ENCODE data around the gene C16orf90.

DNA sequence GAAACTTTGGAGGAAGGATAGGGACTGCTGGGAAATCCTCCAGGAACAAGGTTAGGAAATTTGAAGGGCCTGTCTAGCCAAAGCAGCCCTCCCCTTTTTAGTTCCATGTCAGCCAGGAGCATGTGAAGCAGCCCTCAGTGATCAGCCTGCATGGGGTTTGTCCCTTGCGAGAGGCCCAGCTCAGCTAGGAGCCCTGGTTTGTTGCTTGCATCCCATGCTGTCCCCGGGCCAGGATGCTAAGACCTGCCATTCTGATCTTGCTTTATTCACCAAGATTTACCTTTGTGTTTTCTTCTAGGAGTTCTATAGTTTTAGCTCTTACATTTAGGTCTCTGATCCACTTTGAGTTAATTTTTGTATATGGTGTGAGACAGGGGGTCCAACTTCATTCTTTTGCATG, 33.1 kb upstream of the C16orf90 start:
- TF ChIP-seq, protein P1, sequence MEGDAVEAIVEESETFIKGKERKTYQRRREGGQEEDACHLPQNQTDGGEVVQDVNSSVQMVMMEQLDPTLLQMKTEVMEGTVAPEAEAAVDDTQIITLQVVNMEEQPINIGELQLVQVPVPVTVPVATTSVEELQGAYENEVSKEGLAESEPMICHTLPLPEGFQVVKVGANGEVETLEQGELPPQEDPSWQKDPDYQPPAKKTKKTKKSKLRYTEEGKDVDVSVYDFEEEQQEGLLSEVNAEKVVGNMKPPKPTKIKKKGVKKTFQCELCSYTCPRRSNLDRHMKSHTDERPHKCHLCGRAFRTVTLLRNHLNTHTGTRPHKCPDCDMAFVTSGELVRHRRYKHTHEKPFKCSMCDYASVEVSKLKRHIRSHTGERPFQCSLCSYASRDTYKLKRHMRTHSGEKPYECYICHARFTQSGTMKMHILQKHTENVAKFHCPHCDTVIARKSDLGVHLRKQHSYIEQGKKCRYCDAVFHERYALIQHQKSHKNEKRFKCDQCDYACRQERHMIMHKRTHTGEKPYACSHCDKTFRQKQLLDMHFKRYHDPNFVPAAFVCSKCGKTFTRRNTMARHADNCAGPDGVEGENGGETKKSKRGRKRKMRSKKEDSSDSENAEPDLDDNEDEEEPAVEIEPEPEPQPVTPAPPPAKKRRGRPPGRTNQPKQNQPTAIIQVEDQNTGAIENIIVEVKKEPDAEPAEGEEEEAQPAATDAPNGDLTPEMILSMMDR (conservative IDR thresholded peaks at IDR 0.05; ENCODE audit: low read depth, low read length): no peak
- TF ChIP-seq EZH2 (IDR thresholded peaks at IDR 0.05; ENCODE audit: borderline replicate concordance, low read depth, low read length, poor library complexity, severe bottlenecking): no peak
